Uterus (tissue), 4 donors: ENCODE measurements around the gene RPL3. TPM values are rescaled to one million over a fixed set of nuclear protein-coding genes. Genes with fewer than 3 reads are reported as not detected.
A peak's percentile ranks its signal among the peaks of the same experiment; 100 is the strongest.

Experiments
- DNase-seq, 2 donors: peaks; one replicate each; pipeline ENCODE4 v3.0.0-alpha.2; 2019 to 2020
- H3K27ac ChIP-seq, 2 donors: fragments of 200-600 bp; sonication (generic); 1 replicate in 1 of 2; 2 replicates in 1 of 2; pipeline ENCODE4 v1.5.1; 2016 to 2018
- H3K27me3 ChIP-seq, 2 donors: fragments of 200-600 bp; sonication (generic); one replicate each; pipeline ENCODE4 v1.5.1; 2018 to 2019; ENCODE audit warnings: control low read depth in 1 of 2
- H3K36me3 ChIP-seq, 2 donors: fragments of 200-600 bp; sonication (generic); one replicate each; pipeline ENCODE4 v1.5.1; 2019; ENCODE audit warnings: control low read depth in 1 of 2
- H3K4me1 ChIP-seq, 2 donors: fragments of 200-600 bp; sonication (generic); one replicate each; pipeline ENCODE4 v1.5.1; 2018 to 2019; ENCODE audit warnings: control low read depth in 1 of 2
- H3K4me3 ChIP-seq, 2 donors: fragments of 200-600 bp; sonication (generic); 1 replicate in 1 of 2; 2 replicates in 1 of 2; pipeline ENCODE4 v1.5.1; 2018 to 2019; ENCODE audit warnings: mild to moderate bottlenecking in 1 of 2
- H3K9me3 ChIP-seq, 2 donors: fragments of 200-600 bp; sonication (generic); one replicate each; pipeline ENCODE4 v1.5.1; 2019; ENCODE audit warnings: control low read depth in 1 of 2
- CTCF ChIP-seq, 4 experiments: fragments of 200-600 bp in 2 of 4; fragments of 450-650 bp in 2 of 4; sonication (generic) in 2 of 4; IDR thresholded peaks; one replicate each; pipeline ENCODE4 v1.5.1; 2016 to 2019; ENCODE audit warnings: antibody characterized with exemption in 4 of 4, mild to moderate bottlenecking in 2 of 4, moderate library complexity in 1 of 4
- POLR2A ChIP-seq, 2 donors: fragments of 450-650 bp; IDR thresholded peaks; one replicate each; pipeline ENCODE4 v1.6.1; 2016; ENCODE audit warnings: antibody characterized with exemption in 2 of 2, mild to moderate bottlenecking in 1 of 2, moderate library complexity in 1 of 2
- intact Hi-C: fragments of 100-400 bp; cut with DNase I; formaldehyde crosslinking; loops from one replicate; pipeline ENCODE4 v1.15.1; 2023; ENCODE audit warnings: low total_unique reads
- total RNA-seq, 4 donors: library from RNA; depleted of rRNA in 3 of 4; stranded (reverse); fragments of >200 nt in 3 of 4; gene quantifications; one replicate each; pipeline versions ENCODE4 v1.1.0 to v1.2.4, GENCODE V29; 2014 to 2023
- donor health status: DM: yes; HTN: yes; CAD: no.

The RPL3 gene
- total RNA-seq, 4 donors from 2014 or later = 1,498 to 2,840 (median 2,333) TPM

- H3K4me3 ChIP-seq = no peak overlapping the region
- no peaks in the 10 kb centered on the region for H3K36me3 ChIP-seq
- intact Hi-C loops = no loop called here
- TF ChIP-seq POLR2A (IDR thresholded peaks at IDR 0.05) = no peak
- TF ChIP-seq CTCF (IDR thresholded peaks at IDR 0.05) = no peak
- H3K9me3 ChIP-seq = no peaks in the 10 kb centered on the region
- no peaks in the 10 kb centered on the region for H3K27me3 ChIP-seq
- no peak overlapping the region for H3K27ac ChIP-seq
- peaks cover 0 to 1% of the 10 kb centered on the region in 2 donors for H3K4me1 ChIP-seq
- DNase-seq = no peak
These were observed 32.2 kb downstream of the RPL3 start for GRCh38 chr22:39287076-39287725.

GRCh38 chr22:39284983-39285382 lies 34.4 kb downstream of the RPL3 start:
- Histone ChIP-seq H3K4me3 (no peak overlapping the region), H3K36me3 (no peaks in the 10 kb centered on the region), H3K27ac (no peak overlapping the region), H3K9me3 (no peaks in the 10 kb centered on the region), H3K4me1 (no peaks in the 10 kb centered on the region), H3K27me3 (no peaks in the 10 kb centered on the region)
- intact Hi-C loops = no loop called here
- no peak for DNase-seq
- TF ChIP-seq POLR2A (IDR thresholded peaks at IDR 0.05) (no peak), CTCF (IDR thresholded peaks at IDR 0.05) (no peak)

GRCh38 chr22:39284142-39284980 lies 35.1 kb downstream of the RPL3 start:
- Histone ChIP-seq H3K27me3 (no peaks in the 10 kb centered on the region), H3K4me3 (no peak overlapping the region), H3K36me3 (no peaks in the 10 kb centered on the region), H3K4me1 (no peaks in the 10 kb centered on the region), H3K27ac (peak overlapping the region; percentile 37 to 67), H3K9me3 (no peaks in the 10 kb centered on the region)
- intact Hi-C loops = no loop called here
- no peak for TF ChIP-seq CTCF (IDR thresholded peaks at IDR 0.05)
- DNase-seq = no peak

- peak in 1 of 2 donors; percentile 34 for TF ChIP-seq POLR2A (IDR thresholded peaks at IDR 0.05)
- TF ChIP-seq CTCF (IDR thresholded peaks at IDR 0.05) = no peak
- Histone ChIP-seq H3K27me3 (no peaks in the 10 kb centered on the region), H3K9me3 (no peaks in the 10 kb centered on the region), H3K4me1 (no peaks in the 10 kb centered on the region), H3K4me3 (no peak overlapping the region), H3K27ac (peak overlapping the region; percentile 65 to 80), H3K36me3 (no peaks in the 10 kb centered on the region)
- intact Hi-C loops = no loop called here
- peak; percentile 43 to 79 for DNase-seq
These were observed 35.9 kb downstream of the RPL3 start for GRCh38 chr22:39283322-39284141.
